A549 (cell line): ENCODE measurements around the gene GGACT. TPM values are rescaled to one million over a fixed set of nuclear protein-coding genes. Genes with fewer than 3 reads are reported as not detected.

Experiments
- ATAC-seq, 2 experiments: fragments of 200-7000 bp in 1 of 2; fragments of >200 bp in 1 of 2; cut with Nextera tagmentation in 1 of 2; cut with Tn5 transposase in 1 of 2; 3 replicates each; pipeline versions ENCODE4 v1.8.0 to v1.9.1; 2018 to 2020; ENCODE audit warnings: mild to moderate bottlenecking in 1 of 2, moderate library complexity in 1 of 2
- CTCF ChIA-PET: fragments of 300-600 bp; sonication (Branson Sonifier 250); formaldehyde crosslinking; extraction: SDS; loops from one replicate; lab custom pipeline; 2021; ENCODE audit warnings: antibody characterized with exemption, inconsistent platforms; lab: Yijun Ruan, JAX
- POLR2A ChIA-PET: fragments of 350-600 bp; formaldehyde crosslinking; extraction: SDS; loops from one replicate; lab custom pipeline; 2021; ENCODE audit warnings: antibody characterized with exemption, inconsistent platforms; lab: Yijun Ruan, JAX
- DNase-seq, 2 experiments: peaks; one replicate each; pipeline versions ENCODE4 v3.0.0 to v3.0.0-alpha.2; 2011 to 2016; ENCODE audit warnings: low read depth in 1 of 2, low spot score in 1 of 2
- FAIRE-seq: peaks from 2 replicates; lab custom pipeline; 2011; peaks lifted over from hg19 to GRCh38; lab: Jason Lieb, UNC
- H3K27ac ChIP-seq, 2 experiments: fragments of >200 bp; sonication (Bioruptor Twin); formaldehyde crosslinking; 3 replicates each; pipeline ENCODE4 v1.5.1; 2016 to 2017
- H3K4me1 ChIP-seq: fragments of >200 bp; sonication (Bioruptor Twin); formaldehyde crosslinking; 3 replicates; pipeline ENCODE4 v1.6.1; 2016
- H3K4me2 ChIP-seq: fragments of >200 bp; sonication (Bioruptor Twin); formaldehyde crosslinking; 3 replicates; pipeline ENCODE4 v1.6.1; 2016
- H3K4me3 ChIP-seq: fragments of >200 bp; sonication (Bioruptor Twin); formaldehyde crosslinking; 3 replicates; pipeline ENCODE4 v1.5.1; 2016
- H3K9me3 ChIP-seq: fragments of >200 bp; sonication (Bioruptor Twin); formaldehyde crosslinking; 3 replicates; pipeline ENCODE4 v1.6.1; 2016
- CBX8 ChIP-seq: fragments of 200-600 bp; sonication (generic); IDR thresholded peaks from 2 replicates; pipeline ENCODE4 v1.6.1; 2016
- EHMT2 ChIP-seq: fragments of 200-600 bp; sonication (generic); IDR thresholded peaks from 2 replicates; pipeline ENCODE4 v1.6.1; 2016; ENCODE audit warnings: antibody characterized with exemption, low read depth, mild to moderate bottlenecking, moderate library complexity
- FOXS1 ChIP-seq: fragments of 250-450 bp; sonication (Bioruptor Pico); IDR thresholded peaks from 2 replicates; pipeline ENCODE4 v1.5.0; 2020; ENCODE audit warnings: mild to moderate bottlenecking, moderate library complexity
- HDAC2 ChIP-seq: fragments of 200-600 bp; sonication (generic); IDR thresholded peaks from 2 replicates; pipeline ENCODE4 v1.6.1; 2016
- HEYL ChIP-seq: fragments of 250-450 bp; sonication (Bioruptor Pico); IDR thresholded peaks from 2 replicates; pipeline ENCODE4 v1.8.0; 2021; ENCODE audit warnings: mild to moderate bottlenecking, moderate library complexity
- JUN ChIP-seq, 2 experiments: fragments of >200 bp; sonication (Bioruptor Twin); formaldehyde crosslinking; IDR thresholded peaks; 2 replicates in 1 of 2; 3 replicates in 1 of 2; pipeline ENCODE4 v1.6.1; 2016 to 2017
- JUNB ChIP-seq: fragments of >200 bp; sonication (Bioruptor Twin); formaldehyde crosslinking; IDR thresholded peaks from 2 replicates; pipeline ENCODE4 v1.6.1; 2016
- KDM5A ChIP-seq: fragments of 200-600 bp; sonication (generic); IDR thresholded peaks from 2 replicates; pipeline ENCODE4 v1.6.1; 2016; ENCODE audit warnings: antibody characterized with exemption, mild to moderate bottlenecking
- NFE2L2 ChIP-seq: fragments of 150-350 bp; conservative IDR thresholded peaks from 2 replicates; pipeline ENCODE4 v1.6.1; 2014; ENCODE audit warnings: low read length
- NPAS2 ChIP-seq: fragments of 250-450 bp; sonication (Bioruptor Pico); IDR thresholded peaks from 2 replicates; pipeline ENCODE4 v1.8.0; 2022; ENCODE audit warnings: mild to moderate bottlenecking, moderate library complexity, borderline replicate concordance
- NR3C1 ChIP-seq: fragments of >200 bp; sonication (Bioruptor Twin); formaldehyde crosslinking; IDR thresholded peaks from 3 replicates; pipeline ENCODE4 v1.6.1; 2017
- POLR2AphosphoS2 ChIP-seq: conservative IDR thresholded peaks from 2 replicates; pipeline ENCODE4 v1.6.1; 2012; ENCODE audit warnings: low read length, improper control_type of control experiment, inconsistent platforms
- RARB ChIP-seq: fragments of 250-450 bp; sonication (Bioruptor Pico); IDR thresholded peaks from 2 replicates; pipeline ENCODE4 v1.8.0; 2021; ENCODE audit warnings: mild to moderate bottlenecking, moderate library complexity
- RCOR1 ChIP-seq: fragments of 150-350 bp; IDR thresholded peaks from 2 replicates; pipeline ENCODE4 v1.6.1; 2014; ENCODE audit warnings: antibody characterized with exemption, low read length, low read depth
- RFX5 ChIP-seq: fragments of 450-650 bp; IDR thresholded peaks from 2 replicates; pipeline ENCODE4 v1.7.1; 2014; ENCODE audit warnings: antibody characterized with exemption, mild to moderate bottlenecking, moderate library complexity
- RNF2 ChIP-seq: fragments of 200-600 bp; sonication (generic); IDR thresholded peaks from 2 replicates; pipeline ENCODE4 v1.6.1; 2016; ENCODE audit warnings: low read depth, mild to moderate bottlenecking, antibody characterized with exemption, moderate library complexity, borderline replicate concordance
- SMC3 ChIP-seq: fragments of >200 bp; sonication (Bioruptor Twin); formaldehyde crosslinking; IDR thresholded peaks from 3 replicates; pipeline ENCODE4 v1.6.1; 2018; ENCODE audit warnings: inconsistent platforms
- TP53 ChIP-seq: fragments of 250-450 bp; sonication (Bioruptor Pico); IDR thresholded peaks from 2 replicates; pipeline ENCODE4 v1.5.0; 2021; ENCODE audit warnings: mild to moderate bottlenecking, moderate library complexity
- ZC3H11A ChIP-seq: fragments of 450-650 bp; IDR thresholded peaks from 2 replicates; pipeline ENCODE4 v1.6.1; 2014; ENCODE audit warnings: antibody characterized with exemption, mild to moderate bottlenecking
- ZNF302 ChIP-seq: fragments of 250-450 bp; sonication (Bioruptor Pico); IDR thresholded peaks from 2 replicates; pipeline ENCODE4 v1.9.0; 2021; ENCODE audit warnings: inconsistent platforms, mild to moderate bottlenecking, moderate library complexity
- WGBS: methylation state at CpG from one replicate; pipeline ENCODE4 v1.1.6; 2017; ENCODE audit errors: missing lambda C conversion rate; 5-methylcytosine and 5-hydroxymethylcytosine counted together
- polyA plus RNA-seq, 4 experiments: library from polyadenylated mRNA; depleted of rRNA in 3 of 4; stranded (reverse); fragments of >200 nt; fragmentation: RNase III in 1 of 4; extraction: RNeasy Plus Mini Kit Qiagen cat#74134 plus additional on column Dnase treatment in 1 of 4; gene quantifications; 2 replicates in 3 of 4; 3 replicates in 1 of 4; pipeline ENCODE4 v1.2.3, GENCODE V29; 2011 to 2017
- TF ChIP-seq, protein P1 (sequence below): fragments of 450-650 bp; IDR thresholded peaks from 2 replicates; pipeline ENCODE4 v1.6.1; 2014; ENCODE audit warnings: antibody characterized with exemption
- TF ChIP-seq, protein P2 (sequence below): IDR thresholded peaks from 2 replicates; pipeline ENCODE4 v1.6.1; 2012
- TF ChIP-seq, protein P3 (sequence below): fragments of >200 bp; sonication (Bioruptor Twin); formaldehyde crosslinking; IDR thresholded peaks from 2 replicates; pipeline ENCODE4 v1.6.1; 2016
- TF ChIP-seq, protein P4 (sequence below): fragments of 250-450 bp; sonication (Bioruptor Pico); IDR thresholded peaks from 2 replicates; pipeline ENCODE4 v1.5.0; 2020; ENCODE audit warnings: low read depth, mild to moderate bottlenecking, moderate library complexity
- TF ChIP-seq, protein P5 (sequence below): fragments of 150-350 bp; IDR thresholded peaks from 2 replicates; pipeline ENCODE4 v1.6.1; 2014; ENCODE audit warnings: low read depth, mild to moderate bottlenecking, low read length
- TF ChIP-seq, protein P6 (sequence below): fragments of 200-600 bp; sonication (generic); IDR thresholded peaks from 2 replicates; pipeline ENCODE4 v1.6.1; 2016; ENCODE audit warnings: antibody characterized with exemption, mild to moderate bottlenecking, moderate library complexity

GGACT gene
- polyA plus RNA-seq, 2 of the 4 experiments (the other 2 are of a cell fraction): 2.7 to 8.6 TPM

DNA sequence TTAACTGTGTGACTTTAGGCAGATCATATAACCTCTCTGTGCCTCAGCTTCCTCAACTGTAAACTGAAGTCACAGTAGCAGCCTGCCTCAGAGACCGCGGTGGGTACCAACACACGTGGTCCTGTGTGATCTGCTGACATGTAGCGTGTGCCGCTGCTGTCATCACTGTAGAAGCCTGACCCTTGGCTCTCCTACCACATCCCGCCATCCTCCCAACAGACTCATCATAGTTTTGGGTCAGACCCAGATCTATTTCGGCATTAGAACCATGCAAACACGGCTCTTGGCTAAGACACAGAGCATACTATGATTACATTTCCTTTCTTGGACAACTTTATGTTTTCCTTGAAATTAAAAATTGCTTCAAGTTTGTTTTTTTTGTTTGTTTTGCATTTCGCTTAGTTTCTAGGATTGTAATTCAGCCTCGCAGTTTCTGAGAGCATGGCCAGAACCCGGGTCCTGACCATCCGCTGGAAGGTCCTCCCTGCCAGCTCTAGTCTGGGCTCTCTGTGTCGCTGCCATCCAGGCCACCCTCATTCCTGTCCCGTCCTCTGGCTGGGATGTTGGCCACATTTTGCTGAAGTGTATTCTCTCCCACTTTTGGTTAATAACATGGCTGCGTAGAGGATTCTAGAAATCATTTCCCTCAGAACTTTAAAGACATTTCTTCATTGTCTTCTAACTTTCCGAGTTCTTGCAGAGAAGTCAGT lies 53.0 kb downstream of the GGACT start:
- FAIRE-seq (no peak), ATAC-seq (no peak)

DNA sequence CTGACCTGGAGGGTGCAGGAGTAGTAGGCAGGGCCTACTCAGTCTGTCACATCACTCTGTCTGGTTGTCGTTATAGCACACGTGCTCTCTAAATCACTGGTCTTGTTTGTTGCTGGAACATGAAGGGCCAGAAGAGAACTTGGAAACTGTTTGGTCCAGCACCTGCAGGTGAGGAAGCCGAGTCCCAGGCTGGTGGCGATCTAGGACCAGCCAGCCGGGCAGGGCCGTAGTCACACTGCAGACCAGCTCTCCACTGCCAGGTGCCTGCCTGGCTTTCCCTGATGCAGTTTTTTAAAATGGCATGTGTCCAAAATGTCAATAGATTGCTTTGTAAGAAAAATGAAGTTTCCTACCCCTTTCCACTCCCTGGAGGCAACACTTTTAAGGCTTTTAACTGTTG lies 53.7 kb downstream of the GGACT start:
- H3K4me3 ChIP-seq: no peak overlapping the region
- no peaks in the 10 kb centered on the region for H3K4me1 ChIP-seq
- no peak overlapping the region for H3K4me2 ChIP-seq
- FAIRE-seq: no peak
- no peak overlapping the region for H3K27ac ChIP-seq
- 97% methylated on average over 6 of the region's 6 CpGs for WGBS
- POLR2A ChIA-PET: no interaction called here
- no peaks in the 10 kb centered on the region for H3K9me3 ChIP-seq
- no peak for DNase-seq
- ATAC-seq: no peak
- TF ChIP-seq JUN (IDR thresholded peaks at IDR 0.05): no peak
- TF ChIP-seq, protein P1, sequence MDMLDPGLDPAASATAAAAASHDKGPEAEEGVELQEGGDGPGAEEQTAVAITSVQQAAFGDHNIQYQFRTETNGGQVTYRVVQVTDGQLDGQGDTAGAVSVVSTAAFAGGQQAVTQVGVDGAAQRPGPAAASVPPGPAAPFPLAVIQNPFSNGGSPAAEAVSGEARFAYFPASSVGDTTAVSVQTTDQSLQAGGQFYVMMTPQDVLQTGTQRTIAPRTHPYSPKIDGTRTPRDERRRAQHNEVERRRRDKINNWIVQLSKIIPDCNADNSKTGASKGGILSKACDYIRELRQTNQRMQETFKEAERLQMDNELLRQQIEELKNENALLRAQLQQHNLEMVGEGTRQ: no peak
- no peak for TF ChIP-seq RNF2
- TF ChIP-seq, protein P2, sequence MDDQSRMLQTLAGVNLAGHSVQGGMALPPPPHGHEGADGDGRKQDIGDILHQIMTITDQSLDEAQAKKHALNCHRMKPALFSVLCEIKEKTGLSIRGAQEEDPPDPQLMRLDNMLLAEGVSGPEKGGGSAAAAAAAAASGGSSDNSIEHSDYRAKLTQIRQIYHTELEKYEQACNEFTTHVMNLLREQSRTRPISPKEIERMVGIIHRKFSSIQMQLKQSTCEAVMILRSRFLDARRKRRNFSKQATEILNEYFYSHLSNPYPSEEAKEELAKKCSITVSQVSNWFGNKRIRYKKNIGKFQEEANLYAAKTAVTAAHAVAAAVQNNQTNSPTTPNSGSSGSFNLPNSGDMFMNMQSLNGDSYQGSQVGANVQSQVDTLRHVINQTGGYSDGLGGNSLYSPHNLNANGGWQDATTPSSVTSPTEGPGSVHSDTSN: no peak
- TF ChIP-seq KDM5A: no peak
- TF ChIP-seq RARB (CRISPR knock-in tag): no peak
- TF ChIP-seq HDAC2: no peak
- no peak for TF ChIP-seq RCOR1
- TF ChIP-seq SMC3: no peak
- TF ChIP-seq, protein P3, sequence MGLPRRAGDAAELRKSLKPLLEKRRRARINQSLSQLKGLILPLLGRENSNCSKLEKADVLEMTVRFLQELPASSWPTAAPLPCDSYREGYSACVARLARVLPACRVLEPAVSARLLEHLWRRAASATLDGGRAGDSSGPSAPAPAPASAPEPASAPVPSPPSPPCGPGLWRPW: no peak
- TF ChIP-seq FOXS1 (CRISPR knock-in tag): no peak
- no peak for TF ChIP-seq NFE2L2
- TF ChIP-seq, protein P4, sequence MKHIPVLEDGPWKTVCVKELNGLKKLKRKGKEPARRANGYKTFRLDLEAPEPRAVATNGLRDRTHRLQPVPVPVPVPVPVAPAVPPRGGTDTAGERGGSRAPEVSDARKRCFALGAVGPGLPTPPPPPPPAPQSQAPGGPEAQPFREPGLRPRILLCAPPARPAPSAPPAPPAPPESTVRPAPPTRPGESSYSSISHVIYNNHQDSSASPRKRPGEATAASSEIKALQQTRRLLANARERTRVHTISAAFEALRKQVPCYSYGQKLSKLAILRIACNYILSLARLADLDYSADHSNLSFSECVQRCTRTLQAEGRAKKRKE (CRISPR knock-in tag): no peak
- CTCF ChIA-PET: interaction anchor here (1.4 kb wide), 1 partner anchor 32 kb away, joined by 4 read pairs; no protein-coding TSS in a partner anchor

More for the DNA sequence above, 53.0 kb downstream of the GGACT start:
- no peaks in the 10 kb centered on the region for H3K9me3 ChIP-seq
- 89% methylated on average over 16 of the region's 16 CpGs for WGBS
- no peak overlapping the region for H3K27ac ChIP-seq
- no peak for DNase-seq
- CTCF ChIA-PET: interaction anchor here (1.4 kb wide), 1 partner anchor 33 kb away, joined by 4 read pairs; no protein-coding TSS in a partner anchor
- POLR2A ChIA-PET: no interaction called here
- no peaks in the 10 kb centered on the region for H3K4me1 ChIP-seq
- no peak overlapping the region for H3K4me2 ChIP-seq
- TF ChIP-seq, protein P5, sequence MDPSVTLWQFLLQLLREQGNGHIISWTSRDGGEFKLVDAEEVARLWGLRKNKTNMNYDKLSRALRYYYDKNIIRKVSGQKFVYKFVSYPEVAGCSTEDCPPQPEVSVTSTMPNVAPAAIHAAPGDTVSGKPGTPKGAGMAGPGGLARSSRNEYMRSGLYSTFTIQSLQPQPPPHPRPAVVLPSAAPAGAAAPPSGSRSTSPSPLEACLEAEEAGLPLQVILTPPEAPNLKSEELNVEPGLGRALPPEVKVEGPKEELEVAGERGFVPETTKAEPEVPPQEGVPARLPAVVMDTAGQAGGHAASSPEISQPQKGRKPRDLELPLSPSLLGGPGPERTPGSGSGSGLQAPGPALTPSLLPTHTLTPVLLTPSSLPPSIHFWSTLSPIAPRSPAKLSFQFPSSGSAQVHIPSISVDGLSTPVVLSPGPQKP: no peak
- TF ChIP-seq HEYL (CRISPR knock-in tag): no peak
- no peak for TF ChIP-seq NPAS2 (CRISPR knock-in tag)
- no peak for TF ChIP-seq SMC3
- no peak for TF ChIP-seq ZNF302 (CRISPR knock-in tag)
- H3K4me3 ChIP-seq: no peak overlapping the region

DNA sequence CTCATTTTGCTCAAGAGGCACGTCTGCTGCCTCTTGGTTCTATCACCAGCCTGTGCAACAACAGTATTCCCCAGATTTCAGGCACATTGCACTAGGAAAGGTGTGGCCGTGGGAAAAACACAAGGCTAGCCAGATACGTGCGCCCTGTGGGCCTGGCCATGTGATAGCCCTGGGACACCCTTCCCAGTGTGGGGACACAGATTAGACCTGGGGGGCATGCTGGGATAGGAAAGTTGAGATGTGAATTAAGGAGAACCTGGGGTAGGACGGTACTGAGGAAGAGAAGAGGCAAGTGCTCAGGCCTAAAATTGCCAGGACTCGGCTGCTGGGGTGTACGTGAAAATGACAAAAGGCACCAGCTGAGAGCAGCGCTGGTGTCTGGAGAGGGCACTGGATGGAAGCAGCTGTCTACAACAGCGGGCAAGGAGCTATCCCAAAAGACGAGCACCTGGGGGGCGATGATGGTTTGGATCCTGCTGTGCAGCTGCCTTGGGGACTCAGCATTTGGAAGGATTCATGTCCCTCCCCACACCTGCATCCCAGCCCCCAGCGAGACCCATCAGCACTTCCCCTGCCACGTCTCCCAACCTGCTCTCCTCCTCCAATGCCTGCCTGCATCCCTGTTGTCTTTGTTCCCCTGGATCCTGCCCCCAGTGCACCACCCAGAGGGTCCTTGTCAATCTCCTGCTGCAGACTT lies 54.3 kb downstream of the GGACT start:
- 92% methylated on average over 13 of the region's 13 CpGs for WGBS
- no peak overlapping the region for H3K4me2 ChIP-seq
- FAIRE-seq (no peak), ATAC-seq (no peak), DNase-seq (no peak)
- H3K9me3 ChIP-seq: no peaks in the 10 kb centered on the region
- H3K27ac ChIP-seq: no peak overlapping the region
- ChIA-PET POLR2A (no interaction called here), CTCF (interaction anchor here (1.4 kb wide), 1 partner anchor 32 kb away, joined by 4 read pairs; no protein-coding TSS in a partner anchor)
- H3K4me3 ChIP-seq: no peak overlapping the region
- H3K4me1 ChIP-seq: no peaks in the 10 kb centered on the region
- no peak for TF ChIP-seq ZC3H11A
- TF ChIP-seq EHMT2: no peak
- no peak for TF ChIP-seq RFX5
- TF ChIP-seq JUNB: no peak
- TF ChIP-seq CBX8: no peak
- TF ChIP-seq TP53 (CRISPR knock-in tag): no peak
- TF ChIP-seq POLR2AphosphoS2: no peak
- no peak for TF ChIP-seq NR3C1
- TF ChIP-seq, protein P6, sequence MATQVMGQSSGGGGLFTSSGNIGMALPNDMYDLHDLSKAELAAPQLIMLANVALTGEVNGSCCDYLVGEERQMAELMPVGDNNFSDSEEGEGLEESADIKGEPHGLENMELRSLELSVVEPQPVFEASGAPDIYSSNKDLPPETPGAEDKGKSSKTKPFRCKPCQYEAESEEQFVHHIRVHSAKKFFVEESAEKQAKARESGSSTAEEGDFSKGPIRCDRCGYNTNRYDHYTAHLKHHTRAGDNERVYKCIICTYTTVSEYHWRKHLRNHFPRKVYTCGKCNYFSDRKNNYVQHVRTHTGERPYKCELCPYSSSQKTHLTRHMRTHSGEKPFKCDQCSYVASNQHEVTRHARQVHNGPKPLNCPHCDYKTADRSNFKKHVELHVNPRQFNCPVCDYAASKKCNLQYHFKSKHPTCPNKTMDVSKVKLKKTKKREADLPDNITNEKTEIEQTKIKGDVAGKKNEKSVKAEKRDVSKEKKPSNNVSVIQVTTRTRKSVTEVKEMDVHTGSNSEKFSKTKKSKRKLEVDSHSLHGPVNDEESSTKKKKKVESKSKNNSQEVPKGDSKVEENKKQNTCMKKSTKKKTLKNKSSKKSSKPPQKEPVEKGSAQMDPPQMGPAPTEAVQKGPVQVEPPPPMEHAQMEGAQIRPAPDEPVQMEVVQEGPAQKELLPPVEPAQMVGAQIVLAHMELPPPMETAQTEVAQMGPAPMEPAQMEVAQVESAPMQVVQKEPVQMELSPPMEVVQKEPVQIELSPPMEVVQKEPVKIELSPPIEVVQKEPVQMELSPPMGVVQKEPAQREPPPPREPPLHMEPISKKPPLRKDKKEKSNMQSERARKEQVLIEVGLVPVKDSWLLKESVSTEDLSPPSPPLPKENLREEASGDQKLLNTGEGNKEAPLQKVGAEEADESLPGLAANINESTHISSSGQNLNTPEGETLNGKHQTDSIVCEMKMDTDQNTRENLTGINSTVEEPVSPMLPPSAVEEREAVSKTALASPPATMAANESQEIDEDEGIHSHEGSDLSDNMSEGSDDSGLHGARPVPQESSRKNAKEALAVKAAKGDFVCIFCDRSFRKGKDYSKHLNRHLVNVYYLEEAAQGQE: no peak
- TF ChIP-seq KDM5A: no peak
